ENCODE results near the gene IGF2BP3.

The IGF2BP3 gene

GRCh38 chr7:23294549-23295400, 175.5 kb downstream of the IGF2BP3 start:
- no peak for DNase-seq (ENCODE audit: low spot score)

DNA sequence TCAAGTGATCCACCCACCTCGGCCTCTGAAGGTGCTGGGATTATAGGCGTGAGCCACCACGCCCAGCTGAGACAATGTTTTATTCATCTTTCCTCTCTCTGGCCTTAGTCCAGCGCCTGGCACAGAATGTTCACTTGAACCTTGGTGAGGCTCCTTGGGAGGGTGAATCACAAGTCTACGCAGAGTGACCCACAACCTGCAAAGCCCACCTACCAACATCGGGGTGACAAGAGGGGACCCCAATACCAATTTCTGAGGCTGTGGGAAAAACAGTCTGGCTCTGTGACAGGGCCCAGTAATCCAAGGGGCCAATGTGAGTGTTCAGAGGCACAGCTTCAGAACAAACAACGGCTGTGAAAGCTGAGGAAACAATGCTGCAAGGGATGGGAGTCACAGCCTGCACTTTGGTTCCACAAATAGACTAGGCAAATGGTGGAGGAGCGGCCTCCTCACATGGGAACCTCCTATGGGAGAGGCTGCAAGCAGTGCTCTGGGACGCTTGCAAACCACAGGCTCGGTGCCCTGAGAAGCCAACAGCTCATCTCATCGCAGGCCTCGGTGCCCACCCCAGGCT, 176.7 kb downstream of the IGF2BP3 start:
- no peak for DNase-seq (ENCODE audit: low spot score)

- no peak for DNase-seq (ENCODE audit: low spot score)
Observed at GRCh38 chr7:23292623-23293022, 177.7 kb downstream of the IGF2BP3 start.

DNA sequence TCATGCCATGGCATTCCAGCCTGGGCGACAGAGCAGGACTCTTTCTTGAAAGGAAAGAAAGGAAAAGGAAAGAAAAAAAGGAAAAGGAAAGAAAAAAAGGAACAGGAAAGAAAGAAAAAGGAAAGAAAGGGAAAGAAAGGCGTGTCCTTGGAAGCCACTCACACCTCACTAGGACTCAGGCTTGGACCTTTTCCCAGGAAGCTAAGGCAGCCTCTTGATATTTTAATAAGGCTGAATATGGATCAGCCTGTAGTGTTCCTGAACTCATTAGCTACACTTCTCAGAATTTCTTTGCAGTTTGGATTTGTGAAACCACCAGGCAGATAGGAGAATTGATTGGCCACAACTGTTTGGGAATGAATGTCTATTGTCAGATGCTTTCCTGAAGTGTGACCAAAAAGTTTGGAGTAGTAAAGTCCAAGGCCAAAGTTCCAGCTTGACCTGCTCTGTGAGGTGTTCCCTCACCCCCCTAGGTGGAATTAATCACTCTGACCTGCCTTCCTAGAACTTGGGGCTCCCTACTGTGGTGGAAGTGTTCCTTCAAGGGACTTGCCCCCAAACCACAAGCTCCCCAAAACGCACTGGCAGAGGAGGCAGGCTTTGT, 178.2 kb downstream of the IGF2BP3 start:
- DNase-seq (ENCODE audit: low spot score), result no peak

GRCh38 chr7:23290993-23291392, 179.3 kb downstream of the IGF2BP3 start:
- DNase-seq (ENCODE audit: low spot score), result no peak

DNA sequence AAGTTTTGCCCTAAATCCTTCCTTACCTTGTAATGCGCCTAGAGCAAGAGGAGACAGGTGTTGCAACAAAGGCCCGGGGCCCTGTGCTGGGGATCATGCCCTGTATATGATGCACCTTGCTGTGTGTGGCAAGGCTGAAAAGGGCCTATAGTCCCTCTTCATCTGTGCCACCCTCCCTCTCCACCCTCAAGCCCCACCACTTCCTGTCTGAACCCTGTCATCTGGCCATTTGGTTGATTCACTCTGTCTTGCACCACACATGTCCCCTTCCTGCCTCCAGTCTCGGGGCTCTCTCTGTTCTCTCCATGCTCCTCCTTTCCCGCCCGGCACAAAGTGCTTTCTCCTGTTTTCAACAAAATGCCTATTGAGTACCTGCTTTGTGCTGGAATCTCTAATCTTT, 182.7 kb downstream of the IGF2BP3 start:
- DNase-seq (ENCODE audit: low spot score), result no peak

DNA sequence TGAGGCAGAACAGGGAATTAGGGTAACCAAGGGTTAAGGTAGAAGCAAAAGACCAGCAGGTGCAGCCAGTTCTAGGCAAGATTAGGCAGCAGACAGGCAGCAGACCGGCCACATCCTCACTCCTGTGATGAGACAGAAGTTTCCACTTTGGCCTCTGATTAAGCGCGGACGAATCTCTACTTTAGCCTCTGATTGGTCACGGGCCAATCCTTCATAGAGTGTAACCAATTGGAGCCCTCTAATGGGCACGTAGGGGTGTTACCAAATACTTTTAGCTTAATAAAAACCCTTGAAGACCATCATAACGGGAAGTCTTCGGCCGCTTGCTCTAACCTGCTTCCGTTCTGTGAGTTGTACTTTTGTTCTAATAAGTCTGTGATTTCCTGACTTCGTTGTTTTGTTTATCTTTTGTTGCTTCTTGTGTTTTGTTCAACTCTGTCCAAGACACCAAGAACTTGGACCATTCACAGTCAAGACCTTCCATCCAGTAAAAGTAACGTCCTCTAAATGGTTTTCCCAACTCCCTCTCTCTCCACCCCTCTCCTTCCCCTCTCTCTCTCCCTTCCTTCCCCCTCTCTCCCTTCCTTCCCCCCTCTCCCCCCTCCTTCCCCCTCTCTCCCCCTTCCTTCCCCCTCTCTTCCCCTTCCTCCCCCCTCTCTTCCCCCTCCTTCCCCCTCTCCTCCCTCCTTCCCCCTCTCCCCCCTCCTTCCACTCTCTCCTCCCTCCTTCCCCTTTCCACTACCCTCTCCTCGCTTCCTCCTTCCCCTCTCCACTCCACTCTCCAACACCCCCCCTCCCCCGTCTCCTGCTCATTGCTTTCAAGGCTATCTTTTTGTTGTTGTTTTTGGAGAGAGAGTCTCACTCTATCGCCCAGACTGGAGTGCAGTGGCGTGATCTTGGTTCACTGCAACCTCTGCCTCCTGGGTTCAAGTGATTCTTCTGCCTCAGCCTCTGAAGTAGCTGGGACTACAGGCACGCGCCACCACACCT, 184.3 kb downstream of the IGF2BP3 start:
- no peak for DNase-seq (ENCODE audit: low spot score)

DNA sequence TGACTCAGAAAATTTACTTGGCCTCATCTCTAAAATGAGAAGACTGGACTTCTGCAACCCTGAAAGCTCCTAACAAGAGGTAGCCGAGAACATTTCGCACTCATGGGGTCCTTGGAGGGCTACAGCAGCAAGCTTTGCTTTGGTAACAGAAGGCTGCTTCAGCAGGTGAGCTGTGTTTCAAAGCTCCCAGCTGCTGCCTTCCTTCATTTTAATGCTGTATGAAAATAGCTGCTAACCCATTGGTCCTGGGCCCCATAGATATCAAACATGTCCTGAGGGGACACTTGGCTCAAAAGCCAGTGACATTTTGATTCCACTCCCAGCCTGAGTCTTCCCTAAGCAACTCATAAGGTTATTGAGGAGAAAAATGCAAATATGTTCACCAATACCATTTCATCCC, 185.4 kb downstream of the IGF2BP3 start:
- no peak for DNase-seq (ENCODE audit: low spot score)

GRCh38 chr7:23283086-23283485, 187.2 kb downstream of the IGF2BP3 start:
- DNase-seq (ENCODE audit: low spot score), result no peak

GRCh38 chr7:23279819-23280525, 190.3 kb downstream of the IGF2BP3 start:
- no peak for DNase-seq (ENCODE audit: low spot score)

GRCh38 chr7:23277359-23277989, 192.8 kb downstream of the IGF2BP3 start:
- peak; percentile 78 for DNase-seq (ENCODE audit: low spot score)

- DNase-seq (ENCODE audit: low spot score), result no peak
Observed at GRCh38 chr7:23276947-23277346, 193.3 kb downstream of the IGF2BP3 start.

GRCh38 chr7:23276376-23276775, 193.9 kb downstream of the IGF2BP3 start:
- DNase-seq (ENCODE audit: low spot score), result no peak

- DNase-seq (ENCODE audit: low spot score), result no peak
Observed at GRCh38 chr7:23275912-23276311, 194.4 kb downstream of the IGF2BP3 start.

DNA sequence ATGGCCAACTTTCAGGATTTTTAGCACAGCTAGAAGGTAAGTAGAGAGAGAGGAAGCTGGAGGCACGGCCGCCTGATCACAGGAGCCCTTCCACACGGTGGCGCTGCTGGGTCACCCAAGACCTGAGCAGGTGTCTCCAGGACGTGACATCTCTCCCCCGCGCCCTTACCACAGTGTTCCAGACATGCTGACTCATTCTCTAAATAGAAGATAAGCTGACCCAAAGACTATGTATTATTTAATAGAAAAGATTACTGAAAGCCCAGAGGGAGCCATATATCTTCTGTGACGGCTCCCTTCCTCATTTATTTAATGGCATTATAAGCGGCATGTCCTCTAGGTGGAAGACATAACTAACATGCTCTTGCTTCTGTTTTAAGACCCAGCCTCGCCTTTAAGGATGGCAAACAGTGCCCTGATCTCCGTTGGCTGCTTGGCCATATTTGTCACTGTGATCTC, 197.1 kb downstream of the IGF2BP3 start:
- peak; percentile 72 for DNase-seq (ENCODE audit: low spot score)

- DNase-seq (ENCODE audit: low spot score), result no peak
Observed at GRCh38 chr7:23272275-23272674, 198.0 kb downstream of the IGF2BP3 start.

GRCh38 chr7:23268746-23269145, 201.5 kb downstream of the IGF2BP3 start:
- DNase-seq (ENCODE audit: low spot score), result no peak

DNA sequence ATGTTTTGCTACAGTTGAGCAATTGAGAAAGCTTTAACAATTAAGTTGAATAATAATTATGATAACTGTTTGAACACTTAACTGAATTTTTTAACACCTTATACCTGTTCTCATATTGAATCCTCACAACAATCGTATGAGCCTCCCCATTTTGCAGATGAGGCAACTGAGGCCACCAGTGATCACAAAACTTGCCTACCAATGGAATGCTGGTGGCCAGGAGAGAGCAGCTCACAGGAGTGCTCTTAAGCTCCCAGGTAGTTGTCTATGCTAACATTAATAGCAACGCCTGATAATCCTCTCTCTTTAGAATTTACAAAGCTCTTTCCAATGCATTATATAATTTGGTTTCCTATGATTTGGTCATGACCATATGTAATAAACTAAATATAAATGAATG, 202.1 kb downstream of the IGF2BP3 start:
- no peak for DNase-seq (ENCODE audit: low spot score)

GRCh38 chr7:23267357-23267756, 202.9 kb downstream of the IGF2BP3 start:
- no peak for DNase-seq (ENCODE audit: low spot score)

DNA sequence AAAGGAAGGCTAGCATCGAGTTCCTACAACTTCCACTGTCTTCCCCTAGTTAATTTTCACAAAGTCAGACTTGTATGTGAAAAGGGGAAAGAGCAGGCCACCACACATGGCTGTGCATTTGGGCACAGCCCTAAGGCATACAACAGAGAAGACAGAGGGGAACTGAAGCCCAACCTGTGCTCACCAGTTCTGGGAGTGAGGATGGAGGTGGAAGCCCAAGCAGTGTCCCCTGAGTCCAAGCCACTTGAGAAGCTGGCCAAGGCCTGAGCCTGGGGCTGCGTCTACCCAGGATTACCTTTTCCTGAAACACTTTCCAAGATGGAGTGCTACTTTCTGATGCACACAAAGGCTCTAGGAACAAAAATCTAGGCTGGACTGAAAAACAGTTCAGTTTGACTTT, 203.4 kb downstream of the IGF2BP3 start:
- no peak for DNase-seq (ENCODE audit: low spot score)

- DNase-seq (ENCODE audit: low spot score), result no peak
Observed at GRCh38 chr7:23264916-23265458, 205.3 kb downstream of the IGF2BP3 start.

All from Ammon's horn (tissue), 1 donor.